ENCODE measurements around the gene MBD5.

DNA sequence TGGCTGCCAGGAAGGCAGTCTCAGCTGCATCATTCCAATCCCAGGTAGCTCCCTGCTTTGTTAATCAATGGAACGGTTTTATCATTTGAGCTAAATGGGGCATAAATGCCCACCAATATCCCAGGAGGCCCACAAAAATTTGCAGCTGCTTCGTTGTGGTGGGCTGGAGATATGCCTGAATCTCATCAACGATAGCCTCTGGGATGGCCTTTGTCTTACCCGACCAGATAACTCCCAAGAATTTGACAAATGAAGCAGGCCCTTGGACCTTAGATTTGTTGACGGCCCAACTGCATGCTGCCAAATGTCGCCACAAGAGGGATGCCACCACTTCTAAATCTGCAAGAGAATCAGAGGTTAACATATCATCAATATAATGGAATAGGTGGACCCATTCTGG, 236.4 kb downstream of the MBD5 start:
- TF ChIP-seq, protein P1, sequence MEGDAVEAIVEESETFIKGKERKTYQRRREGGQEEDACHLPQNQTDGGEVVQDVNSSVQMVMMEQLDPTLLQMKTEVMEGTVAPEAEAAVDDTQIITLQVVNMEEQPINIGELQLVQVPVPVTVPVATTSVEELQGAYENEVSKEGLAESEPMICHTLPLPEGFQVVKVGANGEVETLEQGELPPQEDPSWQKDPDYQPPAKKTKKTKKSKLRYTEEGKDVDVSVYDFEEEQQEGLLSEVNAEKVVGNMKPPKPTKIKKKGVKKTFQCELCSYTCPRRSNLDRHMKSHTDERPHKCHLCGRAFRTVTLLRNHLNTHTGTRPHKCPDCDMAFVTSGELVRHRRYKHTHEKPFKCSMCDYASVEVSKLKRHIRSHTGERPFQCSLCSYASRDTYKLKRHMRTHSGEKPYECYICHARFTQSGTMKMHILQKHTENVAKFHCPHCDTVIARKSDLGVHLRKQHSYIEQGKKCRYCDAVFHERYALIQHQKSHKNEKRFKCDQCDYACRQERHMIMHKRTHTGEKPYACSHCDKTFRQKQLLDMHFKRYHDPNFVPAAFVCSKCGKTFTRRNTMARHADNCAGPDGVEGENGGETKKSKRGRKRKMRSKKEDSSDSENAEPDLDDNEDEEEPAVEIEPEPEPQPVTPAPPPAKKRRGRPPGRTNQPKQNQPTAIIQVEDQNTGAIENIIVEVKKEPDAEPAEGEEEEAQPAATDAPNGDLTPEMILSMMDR (IDR thresholded peaks at IDR 0.05), result no peak
- TF ChIP-seq POLR2A (IDR thresholded peaks at IDR 0.05), result no peak

All from thyroid gland (tissue), 4 donors.